Fibroblast of villous mesenchyme (primary cell): ENCODE results near the gene ZRSR2. TPM values are rescaled to one million over a fixed set of nuclear protein-coding genes. Genes with fewer than 3 reads are reported as not detected.
A peak's percentile ranks its signal among the peaks of the same experiment; 100 is the strongest.
"Not testable (repeated sequence)": the region's sequence is repeated elsewhere in the genome, so short reads cannot be mapped to it uniquely, and the experiment has no call there.

Experiments
- DNase-seq: peaks from one replicate; pipeline ENCODE4 v3.0.0-alpha.2; 2010; ENCODE audit warnings: low read depth
- H3K4me3 ChIP-seq: 2 replicates; pipeline ENCODE4 v1.5.1; 2011; ENCODE audit warnings: low read depth, mild to moderate bottlenecking, low read length
- CTCF ChIP-seq: IDR thresholded peaks from 2 replicates; pipeline ENCODE4 v1.5.1; 2012; ENCODE audit warnings: low read depth, mild to moderate bottlenecking, low read length; ENCODE audit not compliant: insufficient read depth
- total RNA-seq: library from RNA; depleted of rRNA; stranded (reverse); fragments of >200 nt; gene quantifications from 2 replicates; pipeline ENCODE4 v1.2.3, GENCODE V29; 2012

The ZRSR2 gene
- total RNA-seq, 1 donor = 5.6 TPM

GRCh38 chrX:15816886-15817285 lies 26.6 kb downstream of the ZRSR2 start:
- no peak for TF ChIP-seq CTCF
- no peak overlapping the region for H3K4me3 ChIP-seq
- peak; percentile 13 for DNase-seq

DNA sequence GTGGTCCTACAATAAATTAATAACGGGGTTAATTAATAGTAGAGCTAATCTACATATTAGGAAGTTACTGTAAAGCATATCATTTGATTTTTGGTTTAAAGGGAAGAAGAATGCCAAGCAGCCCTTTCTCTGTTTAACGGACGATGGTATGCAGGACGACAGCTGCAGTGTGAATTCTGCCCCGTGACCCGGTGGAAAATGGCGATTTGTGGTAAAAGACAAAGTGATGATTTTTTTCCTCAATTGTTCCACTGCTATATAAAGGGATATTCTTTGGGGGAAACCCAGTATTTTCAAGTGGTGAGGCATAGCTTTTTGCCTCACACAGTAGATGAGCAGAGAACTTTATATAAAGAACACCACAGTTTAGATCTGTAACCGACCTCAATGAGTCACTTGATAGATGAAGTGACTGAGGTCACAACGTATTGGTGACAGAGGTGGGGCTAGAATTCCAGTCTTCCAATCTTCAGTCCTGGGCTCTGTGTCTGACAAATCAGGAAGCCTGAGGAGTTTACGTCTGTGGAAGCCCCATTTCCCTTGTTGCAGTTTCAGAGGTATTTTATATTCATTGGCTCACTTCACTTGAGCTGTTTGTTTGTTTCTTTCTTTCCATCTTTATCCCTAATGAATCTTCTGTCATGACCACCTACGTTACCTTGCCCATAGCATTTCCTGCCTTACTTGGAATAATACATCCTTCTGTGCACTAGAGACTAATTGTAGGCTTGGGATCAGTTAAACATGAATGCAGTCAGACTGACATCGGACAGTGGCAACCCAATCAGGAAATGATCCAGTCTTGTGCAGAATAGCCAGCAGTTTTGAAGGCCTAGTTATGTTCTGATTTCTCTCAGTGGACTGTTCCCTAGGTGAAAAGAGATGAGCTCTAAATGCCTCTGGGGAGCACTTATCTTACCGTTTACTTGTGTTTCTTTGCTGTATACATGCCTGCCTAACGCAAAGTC lies 30.1 kb downstream of the ZRSR2 start:
- TF ChIP-seq CTCF = no peak
- no peak for DNase-seq
- H3K4me3 ChIP-seq = no peak overlapping the region

DNA sequence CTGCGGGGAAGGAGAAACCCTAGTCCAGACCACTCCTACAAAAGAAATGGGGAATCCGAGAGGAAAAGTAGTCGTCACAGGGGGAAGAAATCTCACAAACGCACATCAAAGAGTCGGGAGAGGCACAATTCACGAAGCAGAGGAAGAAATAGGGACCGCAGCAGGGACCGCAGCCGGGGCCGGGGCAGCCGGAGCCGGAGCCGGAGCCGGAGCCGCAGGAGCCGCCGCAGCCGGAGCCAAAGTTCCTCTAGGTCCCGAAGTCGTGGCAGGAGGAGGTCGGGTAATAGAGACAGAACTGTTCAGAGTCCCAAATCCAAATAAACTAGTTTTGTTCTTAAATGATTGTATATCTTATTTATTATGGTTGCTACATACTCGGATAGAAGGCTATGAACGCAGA lies 32.6 kb downstream of the ZRSR2 start:
- no peak for DNase-seq
- TF ChIP-seq CTCF = no peak

DNA sequence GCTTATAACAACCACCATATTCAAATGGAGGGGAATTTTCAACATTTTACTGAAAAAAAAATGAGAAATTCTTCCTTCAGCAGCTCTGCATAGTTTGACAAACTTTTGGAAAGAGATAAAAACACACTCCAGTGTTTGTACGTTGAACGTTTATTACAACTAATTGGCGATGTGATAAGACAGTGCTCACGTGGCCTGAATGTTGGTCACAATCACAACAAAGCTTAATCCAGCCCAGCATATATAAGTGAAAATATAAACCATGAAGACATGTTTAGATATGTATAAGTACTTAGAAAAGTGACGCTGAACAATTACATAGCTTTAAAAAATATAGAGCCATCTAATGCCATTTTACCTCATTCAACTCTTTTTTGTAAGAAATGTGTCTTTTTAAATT lies 35.7 kb downstream of the ZRSR2 start:
- DNase-seq = no peak
- TF ChIP-seq CTCF = no peak
- no peak overlapping the region for H3K4me3 ChIP-seq

More for the DNA sequence above, 32.6 kb downstream of the ZRSR2 start:
- H3K4me3 ChIP-seq = no peak overlapping the region

DNA sequence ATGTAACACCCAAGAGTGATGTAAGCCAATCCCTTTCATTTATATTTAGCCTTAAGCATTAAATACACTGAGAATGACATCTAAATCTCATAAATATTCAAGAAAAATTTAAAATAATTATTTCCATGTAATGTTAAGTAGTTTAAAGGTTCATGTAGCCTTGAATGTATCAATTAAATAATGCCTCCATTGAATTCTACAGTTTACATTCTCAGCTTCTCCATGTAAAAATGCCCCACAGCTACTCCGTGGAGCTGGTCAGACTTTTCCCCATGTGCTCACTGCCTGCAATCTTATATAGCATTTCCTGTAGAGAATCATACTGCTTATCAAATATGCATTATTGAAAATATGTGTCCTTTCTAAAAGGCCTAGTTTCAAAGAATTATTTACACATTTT lies 38.9 kb downstream of the ZRSR2 start:
- H3K4me3 ChIP-seq = no peak overlapping the region
- no peak for DNase-seq
- no peak for TF ChIP-seq CTCF

GRCh38 chrX:15831347-15831746 lies 41.1 kb downstream of the ZRSR2 start:
- not testable (repeated sequence) for DNase-seq, H3K4me3 ChIP-seq

DNA sequence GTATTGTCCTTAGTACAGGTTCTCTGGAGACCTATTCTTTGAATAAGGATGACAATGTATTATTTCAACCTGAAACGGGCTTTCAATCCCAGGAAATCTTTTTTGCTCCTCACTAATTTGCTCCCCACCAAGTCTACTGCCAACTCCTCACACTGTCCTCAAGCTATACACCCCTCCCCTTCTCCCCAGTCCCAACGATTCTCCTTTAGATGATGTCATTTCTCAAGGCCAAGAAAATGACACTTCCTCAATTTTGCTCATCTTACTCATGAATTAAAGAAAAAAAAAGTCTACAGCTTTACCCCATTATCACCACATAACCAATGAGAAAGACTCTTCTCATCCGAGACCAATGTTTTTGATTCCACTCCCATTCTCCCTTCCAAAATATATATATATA lies 43.8 kb downstream of the ZRSR2 start:
- H3K4me3 ChIP-seq = no peak overlapping the region
- DNase-seq = no peak
- no peak for TF ChIP-seq CTCF
